CD4-positive, alpha-beta T cell (primary cell): ENCODE data around the gene LIN7B. TPM values are rescaled to one million over a fixed set of nuclear protein-coding genes. Genes with fewer than 3 reads are reported as not detected.

ENCODE experiments used
- ATAC-seq: fragments of 200-7000 bp; cut with Tn5 transposase; one replicate; pipeline ENCODE4 v1.10.0; 2022; ENCODE audit warnings: mild to moderate bottlenecking; ENCODE audit not compliant: poor library complexity
- CTCF ChIA-PET: fragments of 350-600 bp; sonication (Branson Sonifier 250); formaldehyde crosslinking; loops from one replicate; lab custom pipeline; 2021; ENCODE audit warnings: antibody characterized with exemption, inconsistent platforms; lab: Charles Lee
- POLR2A ChIA-PET: fragments of 350-600 bp; sonication (Branson Sonifier 250); formaldehyde crosslinking; loops from one replicate; lab custom pipeline; 2021; ENCODE audit warnings: antibody characterized with exemption, inconsistent platforms; lab: Charles Lee
- DNase-seq, 14 experiments: peaks; one replicate each; pipeline ENCODE4 v3.0.0-alpha.2; 2013 to 2020; ENCODE audit warnings: mixed read lengths in 2 of 14
- H3K27ac ChIP-seq, 2 donors: one replicate each; pipeline versions ENCODE4 v1.5.1 to v1.7.0; 2013; ENCODE audit warnings: low read length in 2 of 2, low read depth in 1 of 2, mild to moderate bottlenecking in 1 of 2
- H3K27me3 ChIP-seq, 2 experiments: 1 replicate in 1 of 2; 2 replicates in 1 of 2; pipeline versions ENCODE4 v1.6.1 to v1.7.0; 2013; ENCODE audit warnings: low read length in 2 of 2, control low read depth in 1 of 2, mild to moderate bottlenecking in 1 of 2, moderate library complexity in 1 of 2; ENCODE audit not compliant: insufficient read depth in 2 of 2, control insufficient read depth in 1 of 2
- H3K36me3 ChIP-seq: one replicate; pipeline ENCODE4 v1.6.1; 2013; ENCODE audit warnings: low read length, control low read depth; ENCODE audit not compliant: insufficient read depth
- H3K4me1 ChIP-seq: one replicate; pipeline ENCODE4 v1.6.1; 2013; ENCODE audit warnings: low read length, control low read depth; ENCODE audit not compliant: insufficient read depth
- H3K4me3 ChIP-seq: one replicate; pipeline ENCODE4 v1.5.1; 2013; ENCODE audit warnings: mild to moderate bottlenecking, low read length, moderate library complexity
- H3K9me3 ChIP-seq, 2 experiments: 1 replicate in 1 of 2; 2 replicates in 1 of 2; pipeline versions ENCODE4 v1.6.1 to v1.7.0; 2013; ENCODE audit warnings: low read length in 2 of 2, mild to moderate bottlenecking in 2 of 2, control low read depth in 1 of 2, moderate library complexity in 1 of 2; ENCODE audit not compliant: control insufficient read depth in 1 of 2, insufficient read depth in 1 of 2
- H3K27ac Mint-ChIP-seq: one replicate; pipeline ENCODE4 v1.8.0; 2020; ENCODE audit warnings: mixed read lengths
- H3K27me3 Mint-ChIP-seq: one replicate; pipeline ENCODE4 v1.8.0; 2021; ENCODE audit warnings: mixed read lengths
- H3K36me3 Mint-ChIP-seq: one replicate; pipeline ENCODE4 v1.8.0; 2021; ENCODE audit warnings: low read depth, mixed read lengths
- H3K4me1 Mint-ChIP-seq: one replicate; pipeline ENCODE4 v1.8.0; 2021; ENCODE audit warnings: low read depth, mixed read lengths
- H3K4me3 Mint-ChIP-seq: one replicate; pipeline ENCODE4 v1.8.0; 2020; ENCODE audit warnings: mild to moderate bottlenecking, mixed read lengths
- H3K9me3 Mint-ChIP-seq: one replicate; pipeline ENCODE4 v1.8.0; 2020; ENCODE audit warnings: mixed read lengths
- CTCF ChIP-seq: fragments of 200-600 bp; IDR thresholded peaks from one replicate; pipeline ENCODE4 v1.8.0; 2022; ENCODE audit warnings: antibody characterized with exemption, mild to moderate bottlenecking
- intact Hi-C, 2 experiments: fragments of 100-400 bp; cut with DNase I in 1 of 2; cut with micrococcal nuclease in 1 of 2; formaldehyde crosslinking; loops; one replicate each; pipeline versions ENCODE4 v1.15.1 to v1.9.0; 2023 to 2025; cut with DNase I, micrococcal nuclease
- total RNA-seq, 174 experiments: library from RNA in 2 of 174; stranded (reverse) in 2 of 174; gene quantifications; one replicate each; pipeline ENCODE4 v1.2.3 and lab custom pipeline; 2021 to 2026

Gene LIN7B
- total RNA-seq, 2 experiments from 2014 or later = 6.4 to 6.6 TPM

- H3K4me1 Mint-ChIP-seq = peaks cover 13% of the 10 kb centered on the region
- no peak overlapping the region for H3K4me3 Mint-ChIP-seq
- H3K36me3 Mint-ChIP-seq = no peaks in the 10 kb centered on the region
- Histone ChIP-seq H3K9me3 (peaks cover 0 to 12% of the 10 kb centered on the region in 2 experiments), H3K27ac (no peak overlapping the region), H3K36me3 (no peaks in the 10 kb centered on the region), H3K4me3 (no peak overlapping the region), H3K4me1 (peaks cover 13% of the 10 kb centered on the region), H3K27me3 (peaks cover 0 to 15% of the 10 kb centered on the region in 2 experiments)
- H3K27ac Mint-ChIP-seq = no peak overlapping the region
- ChIA-PET CTCF (interaction anchor here (1.2 kb wide), 1 partner anchor 38 kb away, joined by 4 read pairs; no protein-coding TSS in a partner anchor), POLR2A (no interaction called here)
- intact Hi-C loops = no loop called here
- H3K27me3 Mint-ChIP-seq = peaks cover 8% of the 10 kb centered on the region
- ATAC-seq = no peak
- no peak for DNase-seq
- H3K9me3 Mint-ChIP-seq = no peaks in the 10 kb centered on the region
- no peak for TF ChIP-seq CTCF
These were observed 21.5 kb downstream of the LIN7B start for GRCh38 chr19:49135686-49136085.

- POLR2A ChIA-PET = no interaction called here
- no peaks in the 10 kb centered on the region for H3K36me3 Mint-ChIP-seq
- no peak for ATAC-seq
- H3K9me3 Mint-ChIP-seq = no peaks in the 10 kb centered on the region
- Histone ChIP-seq H3K4me1 (peaks cover 19% of the 10 kb centered on the region), H3K27me3 (peaks cover 0 to 15% of the 10 kb centered on the region in 2 experiments), H3K4me3 (no peak overlapping the region), H3K36me3 (no peaks in the 10 kb centered on the region), H3K27ac (no peak overlapping the region), H3K9me3 (peaks cover 0 to 12% of the 10 kb centered on the region in 2 experiments)
- intact Hi-C loops = no loop called here
- DNase-seq = no peak
- H3K27me3 Mint-ChIP-seq = peaks cover 8% of the 10 kb centered on the region
- TF ChIP-seq CTCF = no peak
- peak overlapping the region; percentile 4 for H3K4me3 Mint-ChIP-seq
- CTCF ChIA-PET = interaction anchor here (1.2 kb wide), 1 partner anchor 39 kb away, joined by 4 read pairs; no protein-coding TSS in a partner anchor
- no peak overlapping the region for H3K27ac Mint-ChIP-seq
- H3K4me1 Mint-ChIP-seq = peaks cover 13% of the 10 kb centered on the region
These were observed 22.6 kb downstream of the LIN7B start for GRCh38 chr19:49136771-49137171.

GRCh38 chr19:49140951-49141350 is 26.8 kb downstream of the LIN7B start:
- no peak overlapping the region for H3K4me3 Mint-ChIP-seq
- TF ChIP-seq CTCF = no peak
- POLR2A ChIA-PET = no interaction called here
- Histone ChIP-seq H3K27me3 (peaks cover under 1 to 15% of the 10 kb centered on the region in 2 experiments), H3K4me3 (no peak overlapping the region), H3K27ac (no peak overlapping the region), H3K36me3 (no peaks in the 10 kb centered on the region), H3K9me3 (no peaks in the 10 kb centered on the region), H3K4me1 (peaks cover 21% of the 10 kb centered on the region)
- intact Hi-C loops = no loop called here
- CTCF ChIA-PET = interaction anchor here (2.2 to 2.3 kb wide), 2 partner anchors 27 to 43 kb away, joined by 6 to 9 read pairs; partner anchors contain the start of gene LIN7B
- peaks cover 16% of the 10 kb centered on the region for H3K4me1 Mint-ChIP-seq
- H3K27ac Mint-ChIP-seq = no peak overlapping the region
- ATAC-seq (no peak), DNase-seq (no peak)
- peaks cover 24% of the 10 kb centered on the region for H3K27me3 Mint-ChIP-seq
- H3K36me3 Mint-ChIP-seq = no peaks in the 10 kb centered on the region
- no peaks in the 10 kb centered on the region for H3K9me3 Mint-ChIP-seq
